HG03457 (cell line): Measurements from ENCODE around the gene YPEL4.
A peak's percentile ranks its signal among the peaks of the same experiment; 100 is the strongest.
"Not testable (repeated sequence)": the region's sequence is repeated elsewhere in the genome, so short reads cannot be mapped to it uniquely, and the experiment has no call there.

ENCODE experiments used
- ATAC-seq: cut with Tn5 transposase; IDR thresholded peaks from one replicate; pipeline ENCODE4 v1.9.1; 2021; ENCODE audit warnings: moderate number of reproducible peaks; ENCODE audit not compliant: unreplicated experiment

YPEL4 gene, protein sequence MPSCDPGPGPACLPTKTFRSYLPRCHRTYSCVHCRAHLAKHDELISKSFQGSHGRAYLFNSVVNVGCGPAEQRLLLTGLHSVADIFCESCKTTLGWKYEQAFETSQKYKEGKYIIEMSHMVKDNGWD

DNA sequence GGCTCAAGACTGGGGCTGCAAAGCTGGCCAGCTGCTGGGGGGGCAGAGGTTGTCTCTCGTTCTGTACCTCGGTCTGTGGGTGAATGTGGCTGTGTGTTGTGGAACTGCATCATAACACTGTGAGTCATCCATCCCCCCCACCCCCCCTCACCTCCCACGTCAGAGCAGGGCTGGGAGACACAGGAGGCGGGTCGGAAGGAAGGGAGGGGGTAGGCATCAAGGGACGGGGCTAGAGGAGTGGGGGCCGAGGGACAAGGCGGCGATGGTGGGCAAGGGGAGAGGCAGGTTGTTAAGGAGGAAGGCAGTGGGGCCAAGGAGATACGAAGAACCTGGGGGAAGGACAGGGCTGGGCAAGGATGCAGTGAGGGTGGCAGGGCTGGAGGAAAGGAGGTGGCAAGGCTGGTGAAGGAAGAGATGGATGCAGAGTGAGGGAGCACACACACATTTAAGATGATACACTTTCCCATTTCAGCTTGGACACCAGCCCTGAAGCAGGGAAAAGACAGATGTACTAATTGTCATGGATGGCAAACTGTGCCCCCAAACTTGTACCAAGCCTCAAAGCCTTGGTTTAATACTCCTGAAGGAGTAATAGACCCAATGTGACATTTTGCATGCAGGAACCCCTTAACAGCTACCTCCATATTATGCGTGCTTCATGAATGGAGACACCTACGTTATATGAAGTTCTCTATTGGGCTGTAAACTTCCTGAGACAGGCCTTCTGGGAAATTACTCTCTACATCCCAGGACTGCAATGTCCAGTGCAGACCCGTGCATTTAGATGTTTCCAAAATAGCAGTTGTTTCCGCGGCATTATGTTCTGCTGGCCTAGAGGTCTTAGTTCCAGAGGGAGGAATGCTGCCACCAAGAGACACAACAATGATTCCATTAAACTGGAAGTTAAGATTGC, at the start of gene YPEL4:
YPEL4 (minus strand) TSS at position 87 of the 913 bp plus-strand sequence. CDS start 2,805 bp downstream, outside the sequence.
- ATAC-seq: no peak

DNA sequence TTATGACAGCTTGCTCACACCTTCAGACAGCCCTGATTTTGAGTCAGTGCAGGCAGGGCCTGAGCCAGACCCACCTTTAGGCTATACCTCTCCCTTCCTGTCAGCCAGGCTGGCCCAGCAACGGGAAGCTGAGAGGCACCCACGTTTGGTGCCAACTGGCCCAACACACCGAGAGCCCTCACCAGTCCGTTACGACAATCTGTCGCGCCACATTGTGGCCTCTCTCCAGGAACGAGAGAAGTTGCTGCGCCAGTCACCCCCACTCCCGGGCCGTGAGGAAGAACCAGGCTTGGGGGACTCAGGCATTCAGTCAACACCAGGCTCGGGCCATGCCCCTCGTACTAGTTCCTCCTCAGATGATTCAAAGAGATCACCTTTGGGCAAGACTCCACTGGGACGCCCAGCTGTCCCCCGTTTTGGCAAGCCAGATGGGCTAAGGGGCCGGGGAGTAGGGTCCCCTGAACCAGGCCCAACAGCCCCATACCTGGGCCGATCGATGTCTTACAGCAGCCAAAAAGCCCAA, 49.2 kb upstream of the YPEL4 start:
- no peak for ATAC-seq

DNA sequence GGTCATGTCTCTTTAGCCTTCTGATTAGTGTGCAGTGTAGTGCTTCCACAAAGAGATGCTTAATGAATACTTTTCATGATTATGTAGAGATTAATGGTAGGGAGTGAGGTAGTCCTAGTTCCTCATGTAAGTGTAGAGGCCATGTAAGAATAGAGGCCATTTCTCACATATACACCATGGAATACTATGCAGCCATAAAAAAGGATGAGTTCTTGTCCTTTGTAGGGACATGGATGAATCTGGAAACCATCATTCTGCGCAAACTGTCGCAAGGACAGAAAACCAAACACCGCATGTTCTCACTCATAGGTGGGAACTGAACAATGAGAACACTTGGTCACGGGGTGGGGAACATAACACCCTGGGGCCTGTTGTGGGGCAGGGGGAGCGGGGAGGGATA, 40.8 kb upstream of the YPEL4 start:
- not testable (repeated sequence) for ATAC-seq

DNA sequence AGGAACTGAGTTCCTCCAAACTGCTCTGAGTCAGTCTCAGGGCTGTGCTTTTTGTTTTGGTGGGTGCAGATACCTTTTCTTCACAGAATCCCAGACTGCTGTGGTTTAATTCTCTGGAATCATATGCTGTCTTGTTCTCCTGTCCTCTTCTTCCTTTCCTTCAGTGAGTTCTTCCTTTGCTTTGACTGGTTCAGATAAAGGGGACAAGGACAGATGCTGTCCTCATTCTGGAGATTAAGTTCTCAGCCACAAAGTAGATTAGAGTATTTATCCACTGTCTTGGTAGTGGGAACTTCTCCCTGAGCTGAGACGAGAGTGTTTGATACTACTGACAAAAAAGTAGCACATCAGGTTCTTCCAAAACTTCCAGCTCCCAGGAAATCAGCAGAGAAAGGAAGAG, 31.5 kb upstream of the YPEL4 start:
- no peak for ATAC-seq

DNA sequence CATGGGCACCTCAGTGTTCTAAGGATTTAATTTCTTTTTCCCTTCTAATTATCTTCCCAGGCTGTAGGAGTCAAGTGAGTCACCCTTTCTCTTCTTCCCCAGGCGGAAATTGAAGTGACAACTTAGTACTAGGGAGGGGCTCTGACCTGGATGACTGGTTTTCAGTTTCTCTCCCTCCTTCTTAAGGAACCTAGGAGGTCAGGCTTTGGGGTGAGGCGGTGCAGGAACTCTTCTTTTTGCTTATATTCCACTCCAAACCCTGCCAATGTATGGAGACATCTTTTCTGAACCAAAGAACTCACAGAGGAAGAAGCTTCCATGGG, 30.8 kb upstream of the YPEL4 start:
- ATAC-seq: no peak

DNA sequence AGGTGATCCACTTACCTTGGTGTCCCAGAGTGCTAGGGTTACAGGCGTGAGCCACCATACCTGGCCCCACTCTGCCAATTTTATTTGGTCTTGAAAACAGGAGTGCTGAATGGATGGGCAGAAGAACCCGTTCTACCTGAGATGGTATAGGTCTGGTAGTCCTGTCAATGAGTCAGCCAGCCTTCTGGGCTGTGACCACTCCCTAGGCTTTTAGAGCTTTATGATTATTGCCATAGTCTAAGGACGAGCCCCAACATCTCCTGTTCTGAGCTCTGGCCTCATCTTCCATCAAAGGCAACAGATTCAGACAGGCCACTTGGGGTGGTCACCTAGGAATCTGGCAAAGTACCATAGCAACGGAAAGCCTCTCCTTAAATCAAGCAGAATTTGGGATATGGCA, 29.7 kb upstream of the YPEL4 start:
- no peak for ATAC-seq

DNA sequence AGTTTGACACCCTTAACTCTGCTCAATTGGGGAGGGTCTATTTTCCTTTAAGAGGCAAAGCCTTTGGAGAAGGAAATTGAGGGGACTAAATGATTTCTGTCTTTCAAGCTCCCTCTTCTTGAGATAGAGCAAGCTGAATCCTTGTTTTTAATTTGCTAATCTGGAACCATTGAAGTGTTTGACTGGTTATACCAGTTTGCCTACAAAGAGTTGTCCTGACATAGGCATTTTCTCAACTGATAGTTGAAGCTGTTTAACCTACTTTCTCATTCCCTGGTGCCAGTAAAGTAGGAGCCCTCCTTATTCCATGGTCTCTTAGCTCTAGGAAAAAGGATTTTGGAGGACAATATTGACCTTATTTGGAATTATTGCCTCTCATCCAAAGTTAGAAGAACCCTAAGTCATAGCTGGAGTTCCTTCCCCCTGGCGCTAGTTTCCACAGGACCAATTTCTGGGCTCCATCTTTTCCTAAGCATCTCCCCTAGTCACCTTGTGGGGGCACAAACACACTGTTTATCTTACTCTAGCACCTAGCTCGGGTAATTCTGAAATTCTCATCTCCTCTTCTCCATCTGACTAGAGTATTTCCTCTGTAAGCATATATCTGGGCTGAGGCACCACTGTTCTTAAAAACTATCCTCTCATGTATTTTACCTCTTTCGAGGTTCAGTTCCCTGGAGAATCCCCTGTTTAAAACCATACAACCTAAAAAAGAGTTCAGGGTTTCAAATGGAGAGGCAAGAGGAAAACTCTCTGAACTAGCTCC, 25.6 kb upstream of the YPEL4 start:
- no peak for ATAC-seq

DNA sequence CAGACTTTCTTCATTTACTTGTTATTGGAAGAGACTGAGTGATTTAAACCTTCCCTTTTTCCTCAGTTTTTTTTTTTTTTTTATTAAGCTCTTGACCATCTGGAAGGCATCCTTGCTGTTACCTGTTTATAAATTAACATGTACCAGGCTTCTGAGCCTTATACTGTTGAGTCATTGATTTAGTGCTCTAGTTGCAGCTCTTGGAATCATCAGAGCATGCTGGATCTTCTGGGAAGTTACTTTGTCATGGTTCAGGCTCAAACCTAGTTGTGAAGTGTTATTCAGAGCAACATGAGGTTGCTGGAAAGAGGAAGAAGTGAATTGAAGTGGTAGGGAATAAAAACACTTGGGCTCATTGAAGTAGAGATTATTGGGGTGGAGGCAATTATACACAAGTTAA, 24.5 kb upstream of the YPEL4 start:
- no peak for ATAC-seq

DNA sequence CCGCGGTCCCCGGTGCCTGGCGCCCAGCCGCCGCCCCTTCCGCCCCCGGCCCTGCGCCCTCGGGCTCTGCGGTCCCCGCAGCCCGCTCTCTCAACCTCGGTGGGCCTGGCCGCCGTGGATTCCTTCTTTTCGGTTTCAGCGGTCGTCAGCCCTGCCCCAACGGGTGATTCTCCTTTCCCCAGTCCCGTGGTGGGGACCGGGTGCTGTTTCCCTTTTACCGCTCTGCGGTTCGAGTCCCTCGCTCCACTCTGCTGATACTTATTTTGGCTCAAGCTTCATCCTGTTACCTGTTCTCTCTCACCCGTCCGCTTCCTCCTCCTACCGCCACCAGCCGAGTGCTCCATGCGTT, 18.7 kb upstream of the YPEL4 start:
- no peak for ATAC-seq

DNA sequence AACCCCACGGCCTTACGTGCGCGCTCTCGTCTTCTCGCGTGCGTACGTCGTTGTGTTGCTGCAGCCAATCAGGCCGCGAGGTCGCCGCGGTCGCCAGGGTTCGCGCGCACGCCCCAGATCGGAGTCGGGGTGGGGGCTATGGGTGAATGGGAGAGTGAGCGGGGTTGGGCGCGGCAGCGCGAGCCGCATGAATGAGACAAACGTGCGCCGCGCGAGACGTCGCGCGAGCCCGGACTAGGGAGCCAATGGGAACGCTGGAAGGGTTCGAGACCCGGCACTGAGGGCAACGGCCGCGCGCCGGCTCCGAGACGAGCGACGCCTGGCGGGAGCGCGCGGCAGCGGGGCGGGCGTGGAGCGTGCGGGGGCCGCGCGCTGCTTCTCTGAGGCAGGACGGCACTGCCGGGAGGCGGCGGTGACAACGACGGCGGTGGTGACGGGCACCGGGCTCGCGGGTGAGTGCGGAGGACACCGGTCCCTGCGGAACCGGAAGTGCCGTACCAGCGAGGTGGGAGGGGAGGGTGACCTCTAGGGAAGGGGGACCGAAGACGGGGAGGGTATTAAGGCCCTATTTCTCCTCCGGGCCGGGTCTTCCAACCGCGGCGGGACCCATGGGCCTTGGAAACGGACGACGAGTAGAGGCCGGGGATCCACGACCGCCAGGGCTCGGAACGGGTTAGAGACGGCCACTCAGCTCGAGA, 18.2 kb upstream of the YPEL4 start, which contains the start of gene ZDHHC5:
ZDHHC5 (plus strand) TSS at position 379 of the 698 bp plus-strand sequence. CDS start 4,977 bp downstream, outside the sequence.
- peak; percentile 77 for ATAC-seq

DNA sequence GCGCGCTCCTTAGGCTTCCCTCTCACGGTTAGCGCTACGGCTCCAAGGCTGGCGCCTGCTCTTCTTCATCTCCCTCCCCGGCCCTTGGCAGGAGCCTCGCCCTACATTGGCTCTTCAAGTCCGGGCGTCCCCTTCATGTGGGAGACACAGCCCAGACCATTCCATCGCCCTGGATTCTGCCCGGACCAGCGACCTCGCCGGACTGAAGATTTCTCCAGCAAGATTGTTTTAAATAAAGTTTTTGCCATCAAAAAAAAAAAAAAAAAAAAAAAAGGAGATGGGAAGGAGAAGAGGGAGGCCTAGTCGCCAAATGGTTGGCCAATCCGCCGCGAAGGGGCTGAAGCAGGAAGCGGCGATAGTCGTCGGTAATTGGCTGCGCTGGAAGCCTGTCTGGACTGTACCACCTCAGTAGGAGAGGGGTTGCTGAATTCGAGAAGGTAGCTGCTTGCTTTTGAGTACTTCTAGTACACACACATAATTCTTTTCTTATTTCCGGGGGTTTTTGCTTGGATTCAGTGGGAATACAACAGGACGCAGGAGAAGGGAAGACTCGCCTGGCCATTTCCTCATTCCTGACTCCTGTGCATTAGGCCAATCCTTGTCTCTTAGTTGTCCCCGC, 17.5 kb upstream of the YPEL4 start:
- peak; percentile 56 for ATAC-seq

DNA sequence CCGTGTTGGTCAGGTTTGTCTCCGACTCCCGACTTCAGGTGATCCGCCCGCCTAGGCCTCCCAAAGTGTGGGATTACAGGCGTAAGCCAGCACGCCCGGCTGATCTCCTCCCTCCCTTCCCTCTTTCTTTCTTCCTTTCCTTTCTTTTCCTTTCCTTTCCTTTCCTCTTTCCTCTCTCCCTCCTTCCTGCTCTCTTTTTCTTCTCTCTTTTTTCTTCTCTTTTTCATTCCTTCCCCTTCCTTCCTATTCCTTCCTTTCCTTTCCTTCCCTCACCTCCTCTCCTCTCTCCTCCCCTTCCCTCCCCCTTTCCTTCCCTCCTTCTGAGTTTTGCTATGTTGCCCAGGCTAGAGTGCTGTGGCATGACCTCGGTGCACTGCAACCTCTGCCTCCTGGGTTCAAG, 14.3 kb upstream of the YPEL4 start:
- ATAC-seq: no peak

DNA sequence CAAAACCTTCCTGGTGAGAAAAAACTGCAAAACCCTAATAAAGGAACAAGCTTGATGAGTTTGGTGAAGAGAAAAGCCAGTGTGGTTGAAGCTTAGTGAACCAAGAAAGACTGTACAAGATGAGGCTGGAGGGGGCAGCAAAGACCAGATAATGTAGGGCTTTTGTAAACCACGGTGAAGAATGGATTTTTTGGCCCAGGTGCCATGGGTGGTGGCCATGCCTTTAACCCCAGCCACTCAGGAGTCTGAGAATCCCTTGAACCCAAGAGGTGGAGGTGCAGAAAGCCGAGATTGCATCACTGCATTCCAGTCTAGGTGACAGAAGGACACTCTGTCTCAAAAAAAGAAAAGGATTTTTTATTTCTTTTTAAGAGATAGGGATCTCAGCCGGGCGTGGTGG, 13.2 kb upstream of the YPEL4 start:
- ATAC-seq: no peak

DNA sequence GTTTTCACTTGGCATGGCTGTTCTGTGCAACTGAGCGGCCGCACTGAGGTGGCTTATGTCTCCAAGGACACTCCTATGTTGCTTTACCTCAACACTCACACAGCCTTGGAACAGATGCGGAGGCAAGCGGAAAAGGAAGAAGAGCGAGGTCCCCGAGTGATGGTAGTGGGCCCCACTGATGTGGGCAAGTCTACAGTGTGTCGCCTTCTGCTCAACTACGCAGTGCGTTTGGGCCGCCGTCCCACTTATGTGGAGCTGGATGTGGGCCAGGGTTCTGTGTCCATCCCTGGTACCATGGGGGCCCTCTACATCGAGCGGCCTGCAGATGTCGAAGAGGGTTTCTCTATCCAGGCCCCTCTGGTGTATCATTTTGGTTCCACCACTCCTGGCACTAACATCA, 10.0 kb upstream of the YPEL4 start:
- ATAC-seq: no peak

DNA sequence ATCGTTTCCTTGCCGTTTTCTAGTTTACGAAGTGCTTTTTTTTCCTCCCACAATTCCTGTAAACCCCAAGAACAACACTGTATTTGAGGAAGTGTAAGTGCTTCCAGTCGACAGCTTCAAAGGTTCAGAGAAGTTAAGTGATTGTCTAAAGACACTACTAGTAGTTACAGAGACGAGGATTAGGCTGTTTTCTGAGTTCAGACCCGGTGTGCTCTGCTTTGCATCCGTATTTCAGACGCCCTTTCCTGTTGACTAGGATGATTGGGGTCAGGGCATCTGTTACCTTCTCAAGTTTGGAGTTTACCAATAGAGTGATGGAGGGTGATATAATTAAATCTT, 8.3 kb upstream of the YPEL4 start:
- no peak for ATAC-seq

DNA sequence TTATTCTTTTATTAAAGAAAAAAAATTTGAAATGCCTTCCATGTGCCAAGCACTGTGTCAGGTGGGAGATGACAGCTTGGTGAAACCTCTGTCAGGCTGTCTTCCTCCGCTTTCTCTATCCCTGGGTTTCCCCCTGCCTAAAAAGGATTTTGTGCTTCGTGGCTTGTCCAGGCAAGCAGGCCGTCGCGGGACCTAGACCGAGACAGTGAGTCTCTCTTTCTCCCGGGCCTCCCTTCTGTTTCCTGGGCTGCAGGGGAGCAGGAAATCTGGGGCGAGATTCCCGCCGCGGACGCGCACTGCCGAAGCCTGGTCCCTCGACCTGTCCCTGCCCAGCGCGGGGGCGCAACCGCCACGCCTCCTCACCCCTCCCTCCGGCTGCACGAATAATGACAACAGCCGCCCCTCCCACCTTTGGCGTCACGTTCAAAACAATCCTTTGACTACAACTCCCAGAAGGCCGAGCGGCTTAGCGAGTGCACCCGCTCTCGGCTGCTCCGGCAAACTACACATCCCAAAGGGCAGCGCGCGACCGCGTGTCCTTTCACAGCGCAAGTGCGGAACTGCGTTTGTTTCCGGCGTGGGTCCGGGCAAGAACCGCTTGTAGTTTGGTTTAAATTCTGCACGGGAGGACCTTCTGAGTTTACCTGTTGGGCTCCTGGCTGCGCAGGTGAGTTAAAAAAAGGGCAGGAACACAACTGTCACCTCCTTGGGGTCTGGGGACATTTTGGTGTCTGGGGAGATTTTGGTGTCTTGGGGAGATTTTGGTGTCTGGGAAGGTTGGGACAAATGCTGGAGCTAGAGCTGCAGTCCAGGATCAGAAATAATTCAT, 7.7 kb upstream of the YPEL4 start, which contains the start of gene CLP1:
CLP1 (plus strand) TSS at position 569 of the 829 bp plus-strand sequence. CDS start 1,715 bp downstream, outside the sequence.
- peak; percentile 97 for ATAC-seq

DNA sequence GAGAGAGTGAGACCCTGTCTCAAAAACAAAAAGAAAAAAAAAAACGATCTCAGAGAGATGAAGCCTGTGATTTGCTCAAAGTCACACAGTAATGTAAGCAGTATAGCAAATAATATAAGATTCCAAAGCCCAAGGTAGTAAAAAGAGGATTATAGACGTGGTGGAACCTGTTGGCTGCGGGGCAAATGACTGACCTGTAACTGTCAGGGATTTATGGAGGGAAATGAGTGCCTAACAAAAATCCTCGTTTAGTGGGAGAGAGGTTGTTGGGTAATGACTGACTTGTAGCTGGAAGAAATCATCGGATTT, 7.1 kb upstream of the YPEL4 start:
- no peak for ATAC-seq

DNA sequence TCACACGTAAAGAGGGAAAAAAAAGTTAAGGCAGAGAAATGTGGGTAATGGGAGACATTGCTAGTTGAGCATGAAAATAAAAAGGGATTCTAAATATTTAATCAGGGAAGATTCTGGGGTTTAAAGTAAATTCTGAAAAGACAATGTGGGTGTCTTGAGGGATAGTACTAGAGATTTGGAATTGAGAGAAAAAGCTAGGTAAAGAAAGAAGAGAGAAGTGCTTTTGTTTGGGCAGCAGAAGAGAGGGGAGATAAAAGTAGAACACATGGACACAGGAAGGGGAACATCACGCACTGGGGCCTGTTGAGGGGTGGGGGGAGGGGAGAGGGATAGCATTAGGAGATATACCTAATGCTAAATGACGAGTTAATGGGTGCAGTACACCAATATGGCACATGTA, 3.5 kb upstream of the YPEL4 start:
- no peak for ATAC-seq

DNA sequence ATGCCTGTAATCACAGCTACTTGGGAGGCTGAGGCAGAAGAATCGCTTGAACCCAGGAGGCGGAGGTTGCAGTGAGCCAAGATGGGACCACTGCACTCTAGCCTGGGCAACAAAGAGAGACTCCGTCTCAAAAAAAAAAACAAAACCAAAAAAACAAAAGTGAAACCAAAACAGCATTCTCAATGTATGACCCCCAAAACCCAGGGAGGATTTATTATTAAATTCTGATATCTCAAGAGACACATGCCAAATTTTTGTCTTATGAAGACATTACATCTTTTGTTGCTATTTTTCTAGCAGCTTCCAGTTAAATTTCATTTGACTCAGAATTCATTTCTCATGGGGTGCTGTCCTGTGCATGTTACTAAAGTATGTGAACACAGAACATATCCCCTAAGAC, 3.0 kb upstream of the YPEL4 start:
- ATAC-seq: no peak

DNA sequence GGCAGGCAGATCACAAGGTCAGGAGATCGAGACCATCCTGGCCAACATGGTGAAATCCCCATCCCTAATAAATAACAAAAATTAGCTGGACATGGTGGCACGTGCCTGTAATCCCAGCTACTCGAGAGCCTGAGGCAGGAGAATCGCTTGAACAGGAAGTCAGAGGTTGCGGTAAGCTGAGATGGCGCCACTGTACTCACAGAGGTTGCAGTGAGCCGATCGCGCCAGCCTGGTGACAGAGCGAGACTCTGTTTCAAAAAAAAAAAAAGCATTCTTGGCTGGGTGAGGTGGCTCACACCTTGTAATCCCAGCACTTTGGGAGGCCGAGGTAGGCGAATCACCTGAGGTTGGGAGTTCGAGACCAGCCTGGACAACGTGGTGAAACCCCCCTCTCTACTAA, 2.5 kb upstream of the YPEL4 start:
- not testable (repeated sequence) for ATAC-seq
